HepG2 (cell line): ENCODE measurements around the gene EMC9. TPM values are rescaled to one million over a fixed set of nuclear protein-coding genes. Genes with fewer than 3 reads are reported as not detected.
A peak's percentile ranks its signal among the peaks of the same experiment; 100 is the strongest.

Experiments used
- AFF4 ChIP-seq: sonication (generic); formaldehyde crosslinking; IDR thresholded peaks from 2 replicates; pipeline ENCODE4 v1.4.0; 2020; ENCODE audit warnings: missing genetic modification reagents
- ARNTL ChIP-seq: sonication (generic); formaldehyde crosslinking; IDR thresholded peaks from 2 replicates; pipeline ENCODE4 v1.4.0; 2020; ENCODE audit warnings: mild to moderate bottlenecking, missing genetic modification reagents
- CBX1 ChIP-seq: IDR thresholded peaks from one replicate; pipeline ENCODE4 v1.6.1; 2016; ENCODE audit warnings: antibody characterized with exemption, low read depth
- DMAP1 ChIP-seq: IDR thresholded peaks from 2 replicates; pipeline ENCODE4 v1.6.1; 2016
- EEA1 ChIP-seq: sonication (generic); formaldehyde crosslinking; IDR thresholded peaks from 2 replicates; pipeline ENCODE4 v1.5.1; 2020; ENCODE audit warnings: mild to moderate bottlenecking, missing genetic modification reagents, borderline replicate concordance
- MED8 ChIP-seq: sonication (generic); formaldehyde crosslinking; IDR thresholded peaks from 2 replicates; pipeline ENCODE4 v1.8.1; 2023; ENCODE audit warnings: mild to moderate bottlenecking, missing genetic modification reagents; ENCODE audit not compliant: insufficient replicate concordance
- MEIS1 ChIP-seq: sonication (generic); formaldehyde crosslinking; IDR thresholded peaks from 2 replicates; pipeline ENCODE4 v1.9.0; 2021; ENCODE audit warnings: mild to moderate bottlenecking, missing genetic modification reagents, moderate library complexity, borderline replicate concordance
- NCOA2 ChIP-seq: sonication (generic); formaldehyde crosslinking; IDR thresholded peaks from 2 replicates; pipeline ENCODE4 v1.8.0; 2022; ENCODE audit warnings: inconsistent platforms
- SUZ12 ChIP-seq: fragments of 150-350 bp; IDR thresholded peaks from 2 replicates; pipeline ENCODE4 v1.6.1; 2014; ENCODE audit warnings: low read depth, low read length
- SYNCRIP ChIP-seq: fragments of 200-400 bp; formaldehyde crosslinking; IDR thresholded peaks from 2 replicates; pipeline ENCODE4 v1.6.1; 2018; ENCODE audit warnings: mild to moderate bottlenecking, low read depth, low read length; ENCODE audit not compliant: insufficient read depth
- ZBTB21 ChIP-seq: sonication (generic); formaldehyde crosslinking; IDR thresholded peaks from 2 replicates; pipeline ENCODE4 v1.4.0; 2020; ENCODE audit warnings: missing genetic modification reagents
- ZBTB8A ChIP-seq: sonication (generic); formaldehyde crosslinking; IDR thresholded peaks from 2 replicates; pipeline ENCODE4 v1.4.0; 2020; ENCODE audit warnings: mild to moderate bottlenecking, low read depth, missing genetic modification reagents, borderline replicate concordance
- ZHX1 ChIP-seq: sonication (generic); formaldehyde crosslinking; IDR thresholded peaks from 2 replicates; pipeline ENCODE4 v1.8.1; 2022; ENCODE audit warnings: low read depth, mild to moderate bottlenecking, missing genetic modification reagents
- ZNF251 ChIP-seq: sonication (generic); formaldehyde crosslinking; IDR thresholded peaks from 2 replicates; pipeline ENCODE4 v1.9.0; 2021; ENCODE audit warnings: mild to moderate bottlenecking, missing genetic modification reagents
- ZNF414 ChIP-seq: sonication (generic); formaldehyde crosslinking; IDR thresholded peaks from 2 replicates; pipeline ENCODE4 v1.5.0; 2020; ENCODE audit warnings: missing genetic modification reagents
- ZNF556 ChIP-seq: sonication (generic); formaldehyde crosslinking; IDR thresholded peaks from 2 replicates; pipeline ENCODE4 v1.4.0; 2020; ENCODE audit warnings: mild to moderate bottlenecking, missing genetic modification reagents, borderline replicate concordance
- ZNF619 ChIP-seq: sonication (generic); formaldehyde crosslinking; IDR thresholded peaks from 2 replicates; pipeline ENCODE4 v1.4.0; 2020; ENCODE audit warnings: mild to moderate bottlenecking, missing genetic modification reagents
- ZNF644 ChIP-seq: IDR thresholded peaks from 2 replicates; pipeline ENCODE4 v1.6.1; 2016; ENCODE audit warnings: low read depth
- ZNF670 ChIP-seq: sonication (generic); formaldehyde crosslinking; IDR thresholded peaks from 2 replicates; pipeline ENCODE4 v1.8.0; 2022; ENCODE audit warnings: mild to moderate bottlenecking, missing genetic modification reagents, borderline replicate concordance
- ZNF83 ChIP-seq: sonication (generic); formaldehyde crosslinking; IDR thresholded peaks from 2 replicates; pipeline ENCODE4 v1.4.0; 2020; ENCODE audit warnings: missing genetic modification reagents, mild to moderate bottlenecking, borderline replicate concordance
- polyA plus RNA-seq, 8 experiments: library from polyadenylated mRNA; depleted of rRNA in 3 of 8; stranded (reverse) in 7 of 8; unstranded in 1 of 8; fragments of >200 nt; fragmentation: Illumina TruSeq in 4 of 8; extraction: Trizol in 4 of 8; gene quantifications; 2 replicates each; pipeline versions ENCODE4 v1.2.1 to v1.2.3, GENCODE V29; 2011 to 2016; ENCODE audit warnings: low read depth in 4 of 8, missing spikeins in 1 of 8, mixed read lengths in 1 of 8; ENCODE audit not compliant: insufficient read depth in 1 of 8
- total RNA-seq, 5 experiments: library from RNA; depleted of rRNA; stranded (reverse); fragments of >200 nt; fragmentation: Illumina TruSeq; extraction: Trizol; gene quantifications; 2 replicates each; pipeline ENCODE4 v1.2.3, GENCODE V29; 2016; ENCODE audit warnings: low read depth in 1 of 5
- TF ChIP-seq, protein P1 (sequence below): sonication (generic); formaldehyde crosslinking; IDR thresholded peaks from 2 replicates; pipeline ENCODE4 v1.4.0; 2020; ENCODE audit warnings: mild to moderate bottlenecking, missing genetic modification reagents

The EMC9 gene
- total and polyA plus RNA-seq, 2 of the 13 experiments (the other 11 are each of a cell fraction or from before 2014, with no cell fraction given), result 60.5 to 78.7 TPM

DNA sequence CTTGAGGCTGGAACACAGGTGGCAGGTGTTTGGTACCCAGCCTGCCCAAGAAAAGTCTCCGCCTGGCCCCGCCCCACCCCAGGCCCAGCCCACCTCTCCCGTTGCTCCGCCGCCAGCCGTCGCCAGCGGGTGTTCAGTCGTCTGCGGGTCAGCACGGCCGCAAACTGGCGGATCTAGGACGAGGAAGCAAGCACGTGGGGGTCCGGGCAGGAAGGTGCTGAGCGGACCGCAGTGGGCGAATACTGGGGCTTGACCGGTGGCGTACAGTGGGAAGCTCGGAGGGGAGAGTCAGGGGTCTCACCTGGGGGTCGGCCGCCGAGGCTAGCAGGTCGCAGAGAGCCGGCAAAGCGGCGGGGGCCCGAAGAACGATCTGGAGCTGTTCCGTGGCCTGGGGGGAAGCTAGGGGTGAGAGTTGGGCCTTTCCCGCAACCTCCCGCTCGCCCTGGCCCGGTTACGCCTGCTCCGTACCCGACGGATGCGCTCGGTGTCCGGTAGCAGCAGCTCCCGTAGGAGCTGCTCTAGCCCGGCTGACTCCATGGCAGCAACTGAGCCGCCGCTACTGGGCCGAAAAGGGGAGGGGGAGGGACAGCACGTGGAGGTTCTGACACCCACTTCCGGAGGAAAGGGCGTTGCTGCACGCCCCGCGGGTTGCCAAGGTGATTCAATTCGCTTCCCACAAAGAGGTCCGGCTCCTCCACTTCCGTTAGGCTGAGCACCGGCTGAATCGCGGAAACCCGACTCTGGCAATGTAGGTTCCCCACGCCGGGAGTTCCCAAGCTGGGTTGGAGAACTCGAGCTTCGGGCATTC lies 47.1 kb upstream of the EMC9 start, which contains the start of gene IPO4 (continued):
- TF ChIP-seq ZNF619 (peak; percentile 98; the same call in 1 of the 2 replicates), ZNF414 (peak; percentile 100), ZNF83 (CRISPR knock-in tag) (peak; percentile 75), MEIS1 (peak; percentile 94; the same call in 1 of the 2 replicates), ZNF251 (peak; percentile 96), NCOA2 (CRISPR knock-in tag) (peak; percentile 80; the same call in 1 of the 2 replicates), ZNF644 (CRISPR knock-in tag) (no peak; the same call in 1 of the 2 replicates), MED8 (CRISPR knock-in tag) (peak; percentile 98), ZNF670 (no peak), ZBTB21 (CRISPR knock-in tag) (peak; percentile 83), CBX1 (peak; percentile 98), ZNF556 (peak; percentile 100), EEA1 (CRISPR knock-in tag) (no peak), ZBTB8A (CRISPR knock-in tag) (peak; percentile 95; the same call in 1 of the 2 replicates), SUZ12 (0 out of 2 replicates have a peak, but pooled peaks have one; percentile 4), DMAP1 (CRISPR knock-in tag) (peak; percentile 100), AFF4 (peak; percentile 95), ZHX1 (peak; percentile 97), SYNCRIP (no peak), ARNTL (CRISPR knock-in tag) (peak; percentile 97)
- TF ChIP-seq, protein P1, sequence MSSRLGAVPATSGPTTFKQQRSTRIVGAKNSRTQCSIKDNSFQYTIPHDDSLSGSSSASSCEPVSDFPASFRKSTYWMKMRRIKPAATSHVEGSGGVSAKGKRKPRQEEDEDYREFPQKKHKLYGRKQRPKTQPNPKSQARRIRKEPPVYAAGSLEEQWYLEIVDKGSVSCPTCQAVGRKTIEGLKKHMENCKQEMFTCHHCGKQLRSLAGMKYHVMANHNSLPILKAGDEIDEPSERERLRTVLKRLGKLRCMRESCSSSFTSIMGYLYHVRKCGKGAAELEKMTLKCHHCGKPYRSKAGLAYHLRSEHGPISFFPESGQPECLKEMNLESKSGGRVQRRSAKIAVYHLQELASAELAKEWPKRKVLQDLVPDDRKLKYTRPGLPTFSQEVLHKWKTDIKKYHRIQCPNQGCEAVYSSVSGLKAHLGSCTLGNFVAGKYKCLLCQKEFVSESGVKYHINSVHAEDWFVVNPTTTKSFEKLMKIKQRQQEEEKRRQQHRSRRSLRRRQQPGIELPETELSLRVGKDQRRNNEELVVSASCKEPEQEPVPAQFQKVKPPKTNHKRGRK, result peak; percentile 79
